Spinal cord (tissue), 10 donors: ENCODE results near the gene MRPS10. TPM values are rescaled to one million over a fixed set of nuclear protein-coding genes. Genes with fewer than 3 reads are reported as not detected.

ENCODE experiments used
- DNase-seq, 6 donors: peaks; one replicate each; pipeline versions ENCODE4 v3.0.0 to v3.0.0-alpha.2; 2013 to 2015; ENCODE audit warnings: low spot score in 6 of 6, low read depth in 4 of 6
- H3K27ac ChIP-seq: one replicate; pipeline ENCODE4 v1.5.1; 2013; ENCODE audit warnings: low read depth, low read length, control low read depth
- H3K27me3 ChIP-seq: one replicate; pipeline ENCODE4 v1.6.1; 2013; ENCODE audit warnings: low read length; ENCODE audit not compliant: control insufficient read depth, insufficient read depth
- H3K36me3 ChIP-seq: one replicate; pipeline ENCODE4 v1.6.1; 2013; ENCODE audit warnings: low read length; ENCODE audit not compliant: control insufficient read depth, insufficient read depth
- H3K4me1 ChIP-seq: one replicate; pipeline ENCODE4 v1.6.1; 2013; ENCODE audit warnings: low read length; ENCODE audit not compliant: control insufficient read depth, insufficient read depth
- H3K4me3 ChIP-seq: one replicate; pipeline ENCODE4 v1.5.1; 2013; ENCODE audit warnings: low read depth, low read length, control low read depth
- H3K9me3 ChIP-seq: one replicate; pipeline ENCODE4 v1.6.1; 2013; ENCODE audit warnings: low read length; ENCODE audit not compliant: control insufficient read depth, insufficient read depth
- WGBS: methylation state at CpG from one replicate; pipeline ENCODE4 v1.1.5; 2013; ENCODE audit warnings: missing lambda C conversion rate; ENCODE audit not compliant: insufficient coverage; 5-methylcytosine and 5-hydroxymethylcytosine counted together
- long read RNA-seq, 4 donors: transcript quantifications; one replicate each; lab custom pipeline, GENCODE V29; 2026
- polyA plus RNA-seq, 2 donors: library from polyadenylated mRNA; unstranded; fragments of 120-200 nt; gene quantifications; one replicate each; pipeline ENCODE4 v1.2.1, GENCODE V29; 2013; ENCODE audit not compliant: insufficient read length in 2 of 2
- total RNA-seq, 2 donors: library from RNA; depleted of rRNA in 1 of 2; stranded (reverse); fragments of 120-200 nt in 1 of 2; fragments of >200 nt in 1 of 2; gene quantifications; one replicate each; pipeline versions ENCODE4 v1.2.3 to v1.2.4, GENCODE V29; 2013 to 2014
- donor health status: healthy.

Gene MRPS10
- 10 to 100 TPM; 28.8 to 45.3 TPM for total RNA-seq
- polyA plus RNA-seq = 10 to 100 TPM; 29.7 to 30.4 TPM
- long read RNA-seq, donor 1, transcript MRPS10-201 (7 exons, 2,110 nt) = major isoform, 16 of 16 reads
- long read RNA-seq, donor 1, partial matches to known transcripts = 0 of 16 reads
- long read RNA-seq, donor 1, other reads (novel, unspliced or antisense) = 0 of 16 reads
- long read RNA-seq, donor 2, transcript MRPS10-201 (7 exons, 2,110 nt) = major isoform, 13 of 13 reads
- long read RNA-seq, donor 2, partial matches to known transcripts = 0 of 13 reads
- long read RNA-seq, donor 2, other reads (novel, unspliced or antisense) = 0 of 13 reads
- long read RNA-seq, donor 3, transcript MRPS10-201 (7 exons, 2,110 nt) = major isoform, 11 of 11 reads
- long read RNA-seq, donor 3, partial matches to known transcripts = 0 of 11 reads
- long read RNA-seq, donor 3, other reads (novel, unspliced or antisense) = 0 of 11 reads
- long read RNA-seq, donor 4, transcript MRPS10-201 (7 exons, 2,110 nt) = major isoform, 21 of 30 reads
- long read RNA-seq, donor 4, partial matches to known transcripts = 0 of 30 reads
- long read RNA-seq, donor 4, other reads (novel, unspliced or antisense) = 9 of 30 reads

DNA sequence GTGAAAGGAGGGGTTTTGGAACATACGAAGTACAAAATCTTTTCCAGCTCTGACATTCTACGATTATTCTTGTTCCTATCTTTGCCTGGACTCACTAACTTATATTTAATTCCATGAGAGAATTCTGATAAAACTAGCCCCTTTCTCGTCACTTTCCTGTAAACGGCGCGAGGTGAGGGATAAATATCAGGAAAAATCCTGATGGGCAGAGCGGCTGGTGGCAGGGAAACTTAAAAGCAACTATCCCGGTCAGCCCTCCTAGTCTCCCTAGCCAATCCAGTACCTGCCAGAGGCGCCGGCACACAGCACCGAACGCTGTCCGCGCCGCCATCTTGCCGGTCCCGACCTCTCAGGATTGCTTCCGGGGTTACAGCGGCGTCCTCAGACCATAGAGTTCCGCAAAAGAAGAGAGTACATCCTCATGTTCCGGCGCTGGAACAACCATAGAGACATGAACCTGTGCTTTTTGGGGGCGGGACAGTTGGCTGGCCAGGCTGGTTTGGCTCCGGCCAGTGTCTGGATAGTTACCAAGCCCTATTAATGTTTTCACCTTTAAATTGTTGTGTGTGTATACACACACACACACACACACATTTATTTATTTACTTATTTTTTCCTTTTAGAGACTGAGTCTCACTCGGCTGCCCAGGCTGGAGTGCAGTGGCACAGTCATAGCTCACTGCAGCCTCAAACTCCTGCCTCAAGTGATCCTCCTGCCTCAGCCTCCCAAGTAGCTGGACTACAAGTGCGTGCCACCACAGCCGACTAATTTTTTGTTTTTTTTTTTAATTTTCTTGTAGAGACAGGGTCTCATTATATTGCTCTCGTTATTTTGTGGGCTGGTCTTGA, at the start of gene MRPS10:
TSS of gene MRPS10 (minus strand) at position 343 of the 849 bp plus-strand sequence. CDS start at position 331, 12 bp downstream.
- 5% methylated on average over 18 of the region's 29 CpGs for WGBS
- H3K27me3 ChIP-seq = no peaks in the 10 kb centered on the region
- H3K4me3 ChIP-seq = peak within 1 kb of the TSS; percentile 90
- H3K27ac ChIP-seq = peak within 1 kb of the TSS; percentile 79
- no peaks in the 10 kb centered on the region for H3K9me3 ChIP-seq
- peaks cover 10% of the 10 kb centered on the region for H3K4me1 ChIP-seq
- peak; percentile 84 to 98 (median 90) for DNase-seq
- H3K36me3 ChIP-seq = peaks cover 13% of the 10 kb centered on the region

DNA sequence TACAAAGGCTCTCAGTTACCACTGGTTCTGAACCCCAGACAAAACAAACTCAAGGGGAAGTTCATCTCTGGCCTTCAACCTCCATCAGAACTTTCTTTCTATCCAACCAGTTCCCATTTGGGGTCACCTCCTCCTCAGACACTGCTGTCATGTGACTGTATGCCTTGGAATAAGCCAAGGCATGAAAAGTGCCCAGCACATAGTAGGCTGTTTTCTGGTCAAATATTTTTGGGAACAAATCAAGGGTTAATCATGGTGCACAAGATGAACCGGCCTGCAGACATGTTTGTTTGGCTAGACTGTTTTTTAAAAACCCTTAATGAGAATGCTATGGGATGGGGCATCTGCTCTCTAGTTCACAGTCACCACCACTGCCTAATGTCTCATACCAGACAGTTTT, 48.9 kb upstream of the MRPS10 start:
- no CpG with 5 or more reads among the region's 1 CpG for WGBS
- Histone ChIP-seq H3K4me1 (no peaks in the 10 kb centered on the region), H3K9me3 (no peaks in the 10 kb centered on the region), H3K27ac (no peak overlapping the region), H3K36me3 (peaks cover 25% of the 10 kb centered on the region), H3K4me3 (no peak overlapping the region), H3K27me3 (no peaks in the 10 kb centered on the region)
- DNase-seq = no peak

DNA sequence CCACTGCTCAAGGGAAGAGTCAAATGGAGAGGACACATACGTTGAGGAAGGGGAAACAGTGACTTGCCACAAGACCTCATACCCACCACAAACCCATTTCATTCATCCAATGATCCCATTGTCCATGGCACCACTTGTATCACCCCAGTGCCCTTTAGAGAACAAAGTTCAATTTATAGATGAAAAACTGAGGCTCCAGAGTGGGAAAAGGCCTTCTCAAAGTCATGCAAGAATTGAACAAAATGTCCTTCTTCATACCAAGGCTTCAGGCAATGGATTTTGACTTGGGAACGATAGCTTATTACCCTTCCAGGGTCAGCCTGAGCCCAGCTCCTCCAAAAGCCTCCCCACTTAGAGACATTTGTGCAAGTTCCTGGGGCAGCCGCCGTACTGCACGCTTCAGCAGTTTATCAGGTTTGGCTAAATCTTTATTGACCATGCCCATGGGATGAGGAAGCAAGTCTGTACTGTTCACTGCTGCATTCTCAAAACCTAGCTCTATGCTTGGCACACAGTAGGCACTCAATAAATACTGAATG, 47.3 kb upstream of the MRPS10 start:
- Histone ChIP-seq H3K36me3 (peaks cover 29% of the 10 kb centered on the region), H3K9me3 (no peaks in the 10 kb centered on the region), H3K27ac (no peak overlapping the region), H3K4me1 (peaks cover 10% of the 10 kb centered on the region), H3K27me3 (no peaks in the 10 kb centered on the region), H3K4me3 (no peak overlapping the region)
- 95% methylated on average over 5 of the region's 5 CpGs for WGBS
- no peak for DNase-seq

DNA sequence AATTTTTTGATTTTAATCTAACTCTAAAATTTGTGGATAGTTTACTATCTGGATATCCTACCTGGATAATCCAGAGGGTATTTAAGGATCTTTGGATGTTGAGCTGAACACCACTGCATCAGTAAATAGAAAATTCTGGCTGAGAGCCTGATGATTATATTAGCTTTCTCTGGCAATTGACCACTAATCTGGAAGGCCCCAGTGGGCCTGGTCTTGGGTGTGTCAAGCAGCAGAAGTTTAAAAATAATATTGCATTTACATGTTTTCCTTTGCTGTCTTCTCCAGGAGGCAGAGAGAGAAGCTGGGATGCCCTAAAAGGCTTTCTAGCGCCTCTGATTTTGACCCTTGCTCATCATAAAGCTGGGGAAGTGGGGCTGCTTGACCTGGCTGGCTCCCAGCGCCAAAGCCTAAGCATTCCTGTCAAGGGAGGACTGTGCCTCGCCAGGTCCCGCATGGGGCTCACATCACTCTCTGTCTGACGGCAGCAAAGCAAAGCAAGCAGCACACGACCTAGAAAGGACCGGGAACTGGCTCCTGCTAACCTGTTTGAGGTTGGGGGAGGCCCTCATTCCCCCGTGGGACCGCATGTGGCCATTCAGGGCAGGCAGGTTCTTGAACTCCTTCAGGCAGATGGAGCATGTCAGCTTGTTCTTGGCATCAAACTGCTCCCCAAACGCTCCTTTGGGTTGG, 46.6 kb upstream of the MRPS10 start:
- no peak overlapping the region for H3K27ac ChIP-seq

DNA sequence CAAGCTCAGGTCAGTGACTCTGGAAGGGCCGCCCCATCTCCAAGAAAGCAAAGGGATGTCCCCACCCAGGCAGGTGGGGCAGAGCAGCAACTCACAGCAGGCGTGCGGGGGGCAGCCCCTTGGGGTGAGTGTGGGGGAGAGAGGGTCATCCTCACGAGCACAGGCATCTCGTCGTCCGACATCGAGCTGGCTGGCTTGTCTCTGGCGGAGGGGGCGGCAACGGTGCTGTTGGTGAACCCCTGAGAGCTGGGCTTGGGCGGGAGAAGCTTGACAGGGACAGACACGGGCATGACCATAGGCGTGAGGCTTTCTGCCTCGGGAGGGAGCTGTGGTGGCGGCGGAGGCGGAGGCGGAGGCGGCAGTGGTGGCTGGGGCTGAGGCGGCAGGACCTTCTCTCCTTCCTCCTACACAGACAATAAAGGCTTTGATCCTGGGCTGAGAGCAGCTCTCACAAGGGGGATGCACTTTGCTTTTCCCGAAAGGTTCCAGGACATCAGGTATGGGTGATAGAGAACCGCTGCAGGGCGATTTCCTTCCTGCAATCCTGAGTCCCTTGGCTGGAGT, 45.6 kb upstream of the MRPS10 start:
- H3K9me3 ChIP-seq = no peaks in the 10 kb centered on the region

More for the DNA sequence above, 46.6 kb upstream of the MRPS10 start:
- peaks cover 31% of the 10 kb centered on the region for H3K36me3 ChIP-seq
- H3K27me3 ChIP-seq = no peaks in the 10 kb centered on the region
- 83% methylated on average over 10 of the region's 10 CpGs for WGBS
- no peaks in the 10 kb centered on the region for H3K9me3 ChIP-seq
- peaks cover 10% of the 10 kb centered on the region for H3K4me1 ChIP-seq
- DNase-seq = no peak
- H3K4me3 ChIP-seq = no peak overlapping the region

DNA sequence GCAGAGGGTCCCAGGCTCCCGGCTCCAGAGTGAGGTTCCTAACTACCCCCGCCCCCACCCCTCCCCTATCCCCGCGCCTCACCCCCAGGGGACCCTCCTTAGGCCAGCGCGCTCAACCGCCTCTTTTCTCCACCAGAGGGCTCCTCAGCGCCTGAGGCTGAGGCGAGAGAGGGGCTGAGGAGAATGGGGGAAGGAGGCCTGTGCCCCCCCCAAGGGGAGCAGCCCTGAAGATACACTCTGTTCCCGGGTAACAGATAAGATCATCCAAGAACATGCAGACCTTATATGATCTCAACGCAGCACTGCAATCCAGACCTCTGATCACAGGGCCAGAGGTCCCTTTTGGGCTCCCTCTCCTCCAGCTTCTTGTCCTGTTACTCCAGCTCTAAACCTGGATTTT, 43.3 kb upstream of the MRPS10 start:
- WGBS = 56% methylated on average over 3 of the region's 11 CpGs
- Histone ChIP-seq H3K27ac (no peak overlapping the region), H3K4me3 (no peak overlapping the region), H3K4me1 (peaks cover 10% of the 10 kb centered on the region), H3K27me3 (no peaks in the 10 kb centered on the region), H3K36me3 (peaks cover 20% of the 10 kb centered on the region), H3K9me3 (no peaks in the 10 kb centered on the region)
- peak in 1 of 6 donors; percentile 49 for DNase-seq

More for the DNA sequence above, 45.6 kb upstream of the MRPS10 start:
- Histone ChIP-seq H3K27me3 (no peaks in the 10 kb centered on the region), H3K4me3 (no peak overlapping the region), H3K36me3 (peaks cover 24% of the 10 kb centered on the region), H3K4me1 (peaks cover 10% of the 10 kb centered on the region), H3K27ac (no peak overlapping the region)
- no peak for DNase-seq
- WGBS = 81% methylated on average over 15 of the region's 24 CpGs

DNA sequence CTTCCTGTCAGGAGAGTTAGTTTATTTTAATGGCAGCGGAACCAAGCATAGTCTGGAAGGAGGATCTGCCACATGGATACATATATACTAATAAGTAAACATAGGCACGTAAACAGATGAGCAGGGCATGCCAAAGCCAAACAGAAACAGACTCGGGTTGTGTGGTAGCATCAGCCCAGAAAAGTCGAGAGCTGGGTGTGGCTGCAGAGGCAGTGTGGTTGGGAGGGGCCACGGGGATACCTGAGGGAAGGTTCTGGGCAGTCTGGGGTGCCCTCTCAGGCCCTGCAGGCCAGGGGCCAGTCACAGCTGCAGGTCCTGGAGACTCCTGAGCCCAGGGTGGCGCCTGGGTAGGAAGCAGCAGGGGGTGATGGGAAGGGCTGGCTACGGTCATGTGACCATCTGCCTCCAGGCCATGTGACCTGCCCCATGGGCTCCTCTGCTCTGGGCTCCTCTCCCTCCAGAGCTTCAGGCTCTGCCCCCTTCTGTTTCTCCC, 42.8 kb upstream of the MRPS10 start:
- H3K4me1 ChIP-seq = peaks cover 10% of the 10 kb centered on the region
- H3K27me3 ChIP-seq = no peaks in the 10 kb centered on the region
- no peaks in the 10 kb centered on the region for H3K9me3 ChIP-seq
- 86% methylated on average over 4 of the region's 7 CpGs for WGBS
- no peak overlapping the region for H3K27ac ChIP-seq
- H3K4me3 ChIP-seq = no peak overlapping the region
- DNase-seq = no peak
- peaks cover 20% of the 10 kb centered on the region for H3K36me3 ChIP-seq

DNA sequence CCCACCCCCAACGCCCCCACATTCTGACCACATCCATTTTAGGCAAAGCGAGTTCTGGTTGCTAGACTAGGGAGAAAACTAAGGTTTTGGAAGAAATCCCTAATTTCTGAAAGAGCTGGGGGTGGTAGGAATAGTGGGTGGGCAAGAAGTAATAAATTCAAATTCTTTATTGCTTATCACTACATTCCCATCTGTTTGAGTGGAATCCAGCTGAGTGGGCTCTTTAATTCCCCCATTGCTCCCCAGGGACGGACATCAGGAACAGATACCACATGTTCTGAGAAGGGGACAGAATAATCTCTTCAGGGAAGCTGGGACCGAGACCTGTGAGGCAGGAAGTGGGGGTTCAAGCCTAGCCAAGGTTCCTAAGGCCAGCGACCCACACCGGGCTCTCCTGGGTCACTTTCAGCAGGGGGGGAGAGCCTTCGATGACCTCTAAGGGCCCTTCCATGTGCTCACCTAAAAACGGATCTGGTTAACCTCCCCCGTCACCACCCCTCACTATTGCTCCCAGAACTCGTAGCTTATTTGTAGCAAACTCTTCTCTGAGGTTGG, 42.3 kb upstream of the MRPS10 start:
- peak in 1 of 6 donors; percentile 25 for DNase-seq
- Histone ChIP-seq H3K27me3 (no peaks in the 10 kb centered on the region), H3K4me1 (peaks cover 10% of the 10 kb centered on the region), H3K36me3 (peaks cover 21% of the 10 kb centered on the region), H3K9me3 (no peaks in the 10 kb centered on the region), H3K4me3 (no peak overlapping the region), H3K27ac (no peak overlapping the region)
- 88% methylated on average over 4 of the region's 10 CpGs for WGBS
